ENCODE results near the gene TRIM52. TPM values are rescaled to one million over a fixed set of nuclear protein-coding genes. Genes with fewer than 3 reads are reported as not detected.
A peak's percentile ranks its signal among the peaks of the same experiment; 100 is the strongest.
"Not testable (repeated sequence)": the region's sequence is repeated elsewhere in the genome, so short reads cannot be mapped to it uniquely, and the experiment has no call there.

The TRIM52 gene
- total and polyA plus RNA-seq, 2 donors, result 13.8 to 14.1 TPM

DNA sequence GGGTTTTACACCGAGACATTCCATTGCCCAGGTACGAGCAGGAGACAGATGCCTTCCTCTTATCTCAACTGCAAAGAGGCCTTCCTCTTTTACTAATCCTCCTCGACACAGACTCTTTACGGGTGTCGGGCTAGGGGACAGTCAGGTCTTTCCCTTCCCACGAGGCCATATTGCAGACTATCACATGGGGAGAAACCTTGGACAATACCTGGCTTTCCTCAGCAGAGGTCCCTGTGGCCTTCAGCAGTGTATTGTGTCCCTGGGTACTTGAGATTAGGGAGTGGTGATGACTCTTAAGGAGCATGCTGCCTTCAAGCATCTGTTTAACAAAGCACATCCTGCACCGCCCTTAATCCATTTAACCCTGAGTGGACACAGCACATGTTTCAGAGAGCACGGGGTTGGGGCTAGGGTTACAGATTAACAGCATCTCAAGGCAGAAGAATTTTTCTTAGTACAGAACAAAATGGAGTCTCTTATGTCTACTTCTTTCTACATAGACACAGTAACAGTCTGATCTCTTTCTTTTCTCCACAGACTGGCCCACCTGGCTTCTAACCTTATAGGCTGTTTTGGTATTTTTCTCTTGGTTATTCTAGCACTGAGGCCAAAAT, 6.5 kb upstream of the TRIM52 start:
- WGBS, result 48% methylated on average over 8 of the region's 8 CpGs
- not testable (repeated sequence) for H3K4me1 ChIP-seq (ENCODE audit: insufficient read depth); H3K36me3 ChIP-seq (ENCODE audit: insufficient read depth); H3K27ac ChIP-seq (ENCODE audit: low read depth); H3K4me3 ChIP-seq (ENCODE audit: low read depth, low read length); DNase-seq (ENCODE audit: extremely low spot score)

GRCh38 chr5:181265092-181265671, 4.2 kb upstream of the TRIM52 start:
- DNase-seq (ENCODE audit: extremely low spot score), result no peak
- no peaks in the 10 kb centered on the region for H3K36me3 ChIP-seq (ENCODE audit: insufficient read depth)
- WGBS, result 63% methylated on average over 18 of the region's 18 CpGs
- no peak overlapping the region for H3K4me3 ChIP-seq (ENCODE audit: low read depth, low read length)
- no peak overlapping the region for H3K27ac ChIP-seq (ENCODE audit: low read depth)
- H3K4me1 ChIP-seq (ENCODE audit: insufficient read depth), result no peaks in the 10 kb centered on the region

DNA sequence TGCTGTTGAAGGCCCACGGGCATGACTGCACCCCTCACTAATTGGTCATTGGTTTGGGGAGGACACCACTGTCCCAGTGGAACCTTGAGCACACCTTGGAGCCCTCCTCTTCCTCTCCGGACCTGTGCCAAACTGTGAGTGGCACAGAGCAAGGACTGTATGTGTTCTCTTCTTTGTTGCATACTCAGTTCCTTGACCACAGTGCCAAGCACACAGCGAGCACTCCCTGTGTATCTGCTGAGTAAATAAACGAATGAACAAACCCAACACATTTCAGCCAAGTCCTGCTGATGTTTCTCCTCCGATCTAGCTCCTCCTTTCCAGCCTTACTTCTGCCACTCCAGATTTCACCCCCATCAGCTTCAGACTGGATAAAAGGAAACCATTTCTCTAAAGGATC, 2.7 kb upstream of the TRIM52 start:
- H3K36me3 ChIP-seq (ENCODE audit: insufficient read depth), result no peaks in the 10 kb centered on the region
- no peak for DNase-seq (ENCODE audit: extremely low spot score)
- 64% methylated on average over 5 of the region's 5 CpGs for WGBS
- no peak overlapping the region for H3K27ac ChIP-seq (ENCODE audit: low read depth)
- H3K4me3 ChIP-seq (ENCODE audit: low read depth, low read length), result no peak overlapping the region
- no peaks in the 10 kb centered on the region for H3K4me1 ChIP-seq (ENCODE audit: insufficient read depth)

DNA sequence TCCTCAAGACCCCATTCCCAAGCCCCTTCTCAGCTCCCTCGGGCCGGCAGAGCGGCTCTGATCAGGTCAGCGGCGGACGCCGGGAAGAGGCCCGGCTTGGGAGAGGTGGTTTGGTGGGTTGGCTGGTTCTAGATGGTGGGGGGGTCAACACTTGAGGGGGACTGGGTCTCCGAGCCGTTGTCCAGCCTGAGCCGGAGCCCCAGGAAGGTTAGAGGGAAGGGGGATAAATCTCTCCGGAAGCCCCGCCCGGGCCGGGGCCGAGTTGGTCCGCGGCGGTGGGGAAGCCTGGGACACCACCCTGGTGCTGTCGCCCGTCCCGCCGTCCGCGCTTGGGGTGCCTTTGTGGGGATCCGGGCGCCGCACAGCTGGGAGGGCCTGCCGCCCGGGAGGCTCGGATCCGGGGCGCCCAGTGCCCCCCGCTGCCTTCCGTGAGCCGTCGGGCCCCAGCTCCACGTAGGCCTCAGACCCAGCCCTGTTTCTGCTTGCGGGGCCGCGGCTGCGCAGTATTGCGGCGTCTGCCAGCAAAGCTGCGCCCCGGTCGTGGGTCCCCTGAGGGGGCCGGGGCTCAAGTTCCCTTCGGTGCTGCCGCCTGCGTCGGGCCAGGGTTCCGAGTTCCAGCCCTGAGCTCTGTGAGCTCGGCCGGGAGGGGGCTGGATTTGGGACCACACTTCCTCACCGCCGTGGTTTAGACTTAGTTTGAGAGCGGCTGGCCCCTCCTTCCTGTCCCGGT, 542 bp upstream of the TRIM52 start:
- under 1% methylated on average over 59 of the region's 59 CpGs for WGBS
- Histone ChIP-seq H3K4me3 (ENCODE audit: low read depth, low read length) (peak overlapping the region; percentile 62), H3K4me1 (ENCODE audit: insufficient read depth) (peaks cover 2% of the 10 kb centered on the region), H3K27ac (ENCODE audit: low read depth) (peak overlapping the region; percentile 98), H3K36me3 (ENCODE audit: insufficient read depth) (no peaks in the 10 kb centered on the region)
- DNase-seq (ENCODE audit: extremely low spot score), result no peak

GRCh38 chr5:181259974-181260719, 796 bp downstream of the TRIM52 start:
- no peak for DNase-seq (ENCODE audit: extremely low spot score)
- H3K4me3 ChIP-seq (ENCODE audit: low read depth, low read length), result peak overlapping the region; percentile 62
- no peaks in the 10 kb centered on the region for H3K36me3 ChIP-seq (ENCODE audit: insufficient read depth)
- peak overlapping the region; percentile 84 for H3K27ac ChIP-seq (ENCODE audit: low read depth)
- H3K4me1 ChIP-seq (ENCODE audit: insufficient read depth), result peaks cover 2% of the 10 kb centered on the region
- WGBS, result 2% methylated on average over 26 of the region's 26 CpGs

GRCh38 chr5:181259283-181259682, 1.7 kb downstream of the TRIM52 start:
- no peaks in the 10 kb centered on the region for H3K36me3 ChIP-seq (ENCODE audit: insufficient read depth)
- peak overlapping the region; percentile 62 for H3K4me3 ChIP-seq (ENCODE audit: low read depth, low read length)
- no peak overlapping the region for H3K27ac ChIP-seq (ENCODE audit: low read depth)
- peaks cover 2% of the 10 kb centered on the region for H3K4me1 ChIP-seq (ENCODE audit: insufficient read depth)
- 34% methylated on average over 2 of the region's 2 CpGs for WGBS
- no peak for DNase-seq (ENCODE audit: extremely low spot score)

GRCh38 chr5:181258576-181258975, 2.4 kb downstream of the TRIM52 start:
- Histone ChIP-seq H3K4me1 (ENCODE audit: insufficient read depth) (peaks cover 2% of the 10 kb centered on the region), H3K27ac (ENCODE audit: low read depth) (no peak overlapping the region), H3K4me3 (ENCODE audit: low read depth, low read length) (no peak overlapping the region), H3K36me3 (ENCODE audit: insufficient read depth) (no peaks in the 10 kb centered on the region)
- 54% methylated on average over 3 of the region's 3 CpGs for WGBS
- no peak for DNase-seq (ENCODE audit: extremely low spot score)

GRCh38 chr5:181255836-181256578, 4.9 kb downstream of the TRIM52 start:
- Histone ChIP-seq H3K4me3 (ENCODE audit: low read depth, low read length) (no peak overlapping the region), H3K27ac (ENCODE audit: low read depth) (no peak overlapping the region), H3K4me1 (ENCODE audit: insufficient read depth) (peaks cover 2% of the 10 kb centered on the region), H3K36me3 (ENCODE audit: insufficient read depth) (no peaks in the 10 kb centered on the region)
- no peak for DNase-seq (ENCODE audit: extremely low spot score)
- WGBS, result 78% methylated on average over 7 of the region's 7 CpGs

GRCh38 chr5:181255276-181255675, 5.7 kb downstream of the TRIM52 start:
- no peak for DNase-seq (ENCODE audit: extremely low spot score)
- 55% methylated on average over 1 of the region's 1 CpG for WGBS
- H3K27ac ChIP-seq (ENCODE audit: low read depth), result no peak overlapping the region
- H3K4me1 ChIP-seq (ENCODE audit: insufficient read depth), result peaks cover 2% of the 10 kb centered on the region
- no peak overlapping the region for H3K4me3 ChIP-seq (ENCODE audit: low read depth, low read length)
- no peaks in the 10 kb centered on the region for H3K36me3 ChIP-seq (ENCODE audit: insufficient read depth)

DNA sequence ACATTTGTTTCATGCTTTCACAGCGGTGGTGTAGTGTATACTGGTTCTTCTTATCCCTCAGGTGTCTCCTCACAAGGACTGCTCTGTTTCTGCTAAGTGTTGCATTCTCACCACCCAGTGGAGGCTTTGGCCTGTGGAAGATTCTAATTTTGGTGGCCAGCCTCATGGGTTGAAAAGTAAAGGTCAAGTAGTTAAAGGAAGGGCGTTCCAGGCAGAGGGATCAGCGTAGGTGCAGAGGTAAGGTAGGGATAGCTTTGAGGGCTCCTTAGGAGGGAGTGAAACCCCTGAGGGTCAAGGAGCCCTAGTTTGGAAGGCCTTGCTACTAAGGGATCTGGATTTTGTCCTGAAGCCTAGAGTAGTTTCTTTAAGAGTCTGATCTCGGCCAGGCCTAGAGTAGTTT, 12.7 kb downstream of the TRIM52 start:
- H3K4me1 ChIP-seq (ENCODE audit: insufficient read depth), result peaks cover 2% of the 10 kb centered on the region

GRCh38 chr5:181246276-181247049, 14.5 kb downstream of the TRIM52 start:
- peaks cover 2% of the 10 kb centered on the region for H3K4me1 ChIP-seq (ENCODE audit: insufficient read depth)
- peak overlapping the region; percentile 90 for H3K27ac ChIP-seq (ENCODE audit: low read depth)
- under 1% methylated on average over 55 of the region's 55 CpGs for WGBS
- peak; percentile 76 for DNase-seq (ENCODE audit: extremely low spot score)
- H3K36me3 ChIP-seq (ENCODE audit: insufficient read depth), result peaks cover 5% of the 10 kb centered on the region
- peak overlapping the region; percentile 78 for H3K4me3 ChIP-seq (ENCODE audit: low read depth, low read length)

More for the DNA sequence above, 12.7 kb downstream of the TRIM52 start:
- Histone ChIP-seq H3K4me3 (ENCODE audit: low read depth, low read length) (no peak overlapping the region), H3K36me3 (ENCODE audit: insufficient read depth) (no peaks in the 10 kb centered on the region), H3K27ac (ENCODE audit: low read depth) (no peak overlapping the region)
- DNase-seq (ENCODE audit: extremely low spot score), result no peak
- WGBS, result 76% methylated on average over 4 of the region's 4 CpGs

- H3K36me3 ChIP-seq (ENCODE audit: insufficient read depth), result peaks cover 6% of the 10 kb centered on the region
- no peak for DNase-seq (ENCODE audit: extremely low spot score)
- H3K27ac ChIP-seq (ENCODE audit: low read depth), result peak overlapping the region; percentile 90
- WGBS, result 33% methylated on average over 34 of the region's 34 CpGs
- H3K4me1 ChIP-seq (ENCODE audit: insufficient read depth), result peaks cover 2% of the 10 kb centered on the region
- peak overlapping the region; percentile 78 for H3K4me3 ChIP-seq (ENCODE audit: low read depth, low read length)
These were observed 15.3 kb downstream of the TRIM52 start for GRCh38 chr5:181245427-181246275.

Data from urinary bladder (tissue), 4 donors.